Stimulated activated CD4-positive, alpha-beta T cell treated with anti-CD3 and anti-CD28 coated beads, Interleukin-12 subunit alpha, Interleukin-12 subunit beta, amount 100 ng/mL, for 4 hours (primary cell): ENCODE data around the gene PARD6G.

Experiments used
- DNase-seq: peaks from one replicate; pipeline ENCODE4 v3.0.0-alpha.2; 2020

The PARD6G gene

GRCh38 chr18:80140455-80140985 lies 106.8 kb downstream of the PARD6G start:
- no peak for DNase-seq

- DNase-seq: no peak
Measured at GRCh38 chr18:80137976-80138375, 109.3 kb downstream of the PARD6G start.

GRCh38 chr18:80137137-80137536 lies 110.2 kb downstream of the PARD6G start:
- no peak for DNase-seq

GRCh38 chr18:80136679-80137078 lies 110.6 kb downstream of the PARD6G start:
- no peak for DNase-seq

- DNase-seq: no peak
Measured at GRCh38 chr18:80135136-80135535, 112.2 kb downstream of the PARD6G start.

GRCh38 chr18:80133124-80133523 lies 114.2 kb downstream of the PARD6G start:
- DNase-seq: no peak

- DNase-seq: no peak
Measured at GRCh38 chr18:80132180-80132812, 115.0 kb downstream of the PARD6G start.

- no peak for DNase-seq
Measured at GRCh38 chr18:80130555-80130954, 116.8 kb downstream of the PARD6G start.

GRCh38 chr18:80129672-80130367 lies 117.5 kb downstream of the PARD6G start:
- no peak for DNase-seq

GRCh38 chr18:80127635-80128034 lies 119.7 kb downstream of the PARD6G start:
- no peak for DNase-seq

GRCh38 chr18:80126797-80127196 lies 120.5 kb downstream of the PARD6G start:
- DNase-seq: no peak

- no peak for DNase-seq
Measured at GRCh38 chr18:80124131-80124530, 123.2 kb downstream of the PARD6G start.

- DNase-seq: no peak
Measured at GRCh38 chr18:80120932-80121331, 126.4 kb downstream of the PARD6G start.

GRCh38 chr18:80119111-80119510 lies 128.2 kb downstream of the PARD6G start:
- DNase-seq: no peak

- no peak for DNase-seq
Measured at GRCh38 chr18:80115035-80115434, 132.3 kb downstream of the PARD6G start.

GRCh38 chr18:80112624-80113248 lies 134.6 kb downstream of the PARD6G start:
- no peak for DNase-seq

GRCh38 chr18:80109676-80110078 lies 137.6 kb downstream of the PARD6G start:
- no peak for DNase-seq

GRCh38 chr18:80108739-80109675 lies 138.3 kb downstream of the PARD6G start, which contains the start of gene ADNP2:
Gene ADNP2 (plus strand): TSS chr18:80109262. CDS start chr18:80117543, 8,281 bp downstream.
- peak; percentile 67 for DNase-seq

- no peak for DNase-seq
Measured at GRCh38 chr18:80108121-80108536, 139.2 kb downstream of the PARD6G start.

- DNase-seq: no peak
Measured at GRCh38 chr18:80107426-80107825, 139.9 kb downstream of the PARD6G start.
